22Rv1 (cell line): ENCODE measurements around the gene EYA2.

Experiments
- H3K27ac ChIP-seq: fragments of 450-650 bp; 2 replicates; pipeline ENCODE4 v1.5.1; 2017
- ZFX ChIP-seq: fragments of 450-650 bp; IDR thresholded peaks from 2 replicates; pipeline ENCODE4 v1.6.1; 2017; ENCODE audit warnings: antibody characterized with exemption, borderline replicate concordance
- TF ChIP-seq, protein P1 (sequence below): fragments of 450-650 bp; IDR thresholded peaks from 2 replicates; pipeline ENCODE4 v1.5.1; 2017; ENCODE audit warnings: mild to moderate bottlenecking

Gene EYA2

DNA sequence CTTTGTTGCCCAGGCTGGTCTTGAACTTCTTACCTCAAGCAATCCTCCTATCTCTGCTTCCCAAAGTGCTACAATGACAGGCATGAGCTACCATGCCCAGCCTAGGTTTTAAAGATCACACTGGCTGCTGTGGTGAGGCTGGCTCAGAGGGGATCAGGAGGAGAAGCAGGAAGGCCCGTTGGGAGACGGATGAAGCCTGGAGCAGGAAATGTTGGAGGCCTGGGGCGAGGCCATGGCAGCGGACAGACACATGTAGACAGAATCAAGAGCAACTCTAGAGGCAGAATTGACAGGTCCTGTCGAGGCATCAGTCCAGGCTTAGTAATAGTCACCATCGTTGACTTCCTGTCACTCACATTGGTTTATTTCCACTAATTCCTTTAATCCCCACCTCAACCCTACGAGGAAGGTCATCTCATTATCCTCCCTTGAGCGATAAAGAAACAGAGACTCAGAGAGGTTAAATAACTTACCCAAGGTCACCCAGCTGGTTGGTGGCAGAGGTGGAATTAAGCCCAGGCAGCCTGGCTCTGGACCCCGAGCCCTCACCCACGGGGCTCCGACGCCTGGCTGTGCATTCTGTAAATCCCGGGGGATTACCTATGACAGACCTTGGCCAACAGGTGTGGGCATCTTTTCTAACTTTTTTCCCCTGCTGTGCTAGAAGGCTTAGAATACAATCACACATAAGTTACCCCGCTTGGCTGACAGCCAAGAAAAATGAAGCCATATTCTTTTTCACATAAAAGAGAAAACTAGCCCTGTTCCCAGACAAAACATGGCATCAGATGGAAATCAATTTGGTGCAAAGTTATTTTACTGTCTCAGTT is 113.4 kb downstream of the EYA2 start:
- H3K27ac ChIP-seq, result no peak overlapping the region
- TF ChIP-seq, protein P1, sequence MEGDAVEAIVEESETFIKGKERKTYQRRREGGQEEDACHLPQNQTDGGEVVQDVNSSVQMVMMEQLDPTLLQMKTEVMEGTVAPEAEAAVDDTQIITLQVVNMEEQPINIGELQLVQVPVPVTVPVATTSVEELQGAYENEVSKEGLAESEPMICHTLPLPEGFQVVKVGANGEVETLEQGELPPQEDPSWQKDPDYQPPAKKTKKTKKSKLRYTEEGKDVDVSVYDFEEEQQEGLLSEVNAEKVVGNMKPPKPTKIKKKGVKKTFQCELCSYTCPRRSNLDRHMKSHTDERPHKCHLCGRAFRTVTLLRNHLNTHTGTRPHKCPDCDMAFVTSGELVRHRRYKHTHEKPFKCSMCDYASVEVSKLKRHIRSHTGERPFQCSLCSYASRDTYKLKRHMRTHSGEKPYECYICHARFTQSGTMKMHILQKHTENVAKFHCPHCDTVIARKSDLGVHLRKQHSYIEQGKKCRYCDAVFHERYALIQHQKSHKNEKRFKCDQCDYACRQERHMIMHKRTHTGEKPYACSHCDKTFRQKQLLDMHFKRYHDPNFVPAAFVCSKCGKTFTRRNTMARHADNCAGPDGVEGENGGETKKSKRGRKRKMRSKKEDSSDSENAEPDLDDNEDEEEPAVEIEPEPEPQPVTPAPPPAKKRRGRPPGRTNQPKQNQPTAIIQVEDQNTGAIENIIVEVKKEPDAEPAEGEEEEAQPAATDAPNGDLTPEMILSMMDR, result no peak
- TF ChIP-seq ZFX, result no peak

DNA sequence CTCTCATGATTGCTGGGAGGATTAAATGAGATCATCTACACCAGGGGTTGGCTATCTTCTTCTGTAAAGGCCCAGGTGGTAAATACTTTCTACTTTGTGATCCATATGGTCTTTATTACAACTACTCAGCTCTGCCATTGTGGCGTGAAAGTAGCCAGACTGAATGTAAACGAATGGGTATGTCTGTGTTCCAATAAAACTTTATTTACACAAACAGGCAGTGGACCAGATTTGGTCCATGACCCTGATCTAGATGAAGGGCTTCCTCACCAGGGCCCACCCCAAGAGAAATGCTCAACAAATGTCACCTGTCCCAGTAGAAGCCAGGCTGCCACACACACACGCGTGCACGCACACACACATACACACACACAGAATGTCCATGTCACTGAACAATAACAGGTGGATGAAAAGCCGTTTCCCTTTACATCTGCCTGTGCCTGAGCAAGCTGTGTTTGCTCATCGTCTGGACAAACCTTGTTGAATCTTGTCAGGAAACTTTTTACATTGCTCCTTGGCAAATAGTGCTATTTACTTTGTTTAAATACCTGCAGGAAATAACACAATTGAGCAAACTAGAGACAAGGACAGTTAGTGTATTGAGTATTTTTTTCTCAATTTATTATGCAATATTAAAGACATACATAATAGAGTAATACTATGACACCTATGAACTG is 114.3 kb downstream of the EYA2 start:
- H3K27ac ChIP-seq, result no peak overlapping the region
- no peak for TF ChIP-seq ZFX
- TF ChIP-seq, protein P1, result no peak

DNA sequence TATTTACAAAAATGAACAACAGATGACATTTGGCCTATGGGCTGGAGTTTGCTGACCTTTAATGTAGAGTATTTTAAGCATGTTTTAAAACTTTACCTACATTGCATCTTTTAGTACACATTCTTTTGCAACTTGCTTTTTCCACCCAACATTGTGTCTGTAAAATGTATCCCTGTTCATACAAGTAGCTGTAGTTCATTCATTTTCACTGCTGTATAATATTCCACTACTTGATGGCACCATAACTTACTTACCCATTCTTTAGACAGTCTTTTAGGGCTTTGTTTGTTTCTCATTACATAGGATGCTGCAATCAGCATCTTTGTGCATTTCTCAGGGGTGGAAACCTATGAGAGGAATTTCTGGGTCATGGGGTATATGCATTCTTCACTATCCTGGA is 115.1 kb downstream of the EYA2 start:
- no peak for TF ChIP-seq ZFX
- TF ChIP-seq, protein P1, result no peak
- no peak overlapping the region for H3K27ac ChIP-seq

DNA sequence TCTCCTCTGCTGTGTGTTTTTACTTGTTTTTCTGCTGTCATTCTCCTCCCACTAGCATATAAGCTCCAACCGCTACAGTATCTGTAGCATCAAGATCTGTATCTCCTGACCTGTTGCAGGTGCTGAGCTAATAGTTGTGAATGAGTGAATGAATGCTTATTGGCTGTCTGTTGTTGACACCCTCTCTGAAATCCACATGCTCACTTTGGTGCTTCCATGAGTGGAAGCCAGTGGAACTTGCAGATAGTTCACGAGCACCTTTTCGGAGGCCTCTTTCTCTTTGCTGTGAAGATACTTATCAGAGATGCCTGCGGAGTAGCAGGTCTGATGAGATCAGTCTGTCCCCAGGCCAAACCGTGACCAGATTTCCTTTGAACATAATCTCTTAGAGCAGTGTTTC is 117.3 kb downstream of the EYA2 start:
- no peak overlapping the region for H3K27ac ChIP-seq

DNA sequence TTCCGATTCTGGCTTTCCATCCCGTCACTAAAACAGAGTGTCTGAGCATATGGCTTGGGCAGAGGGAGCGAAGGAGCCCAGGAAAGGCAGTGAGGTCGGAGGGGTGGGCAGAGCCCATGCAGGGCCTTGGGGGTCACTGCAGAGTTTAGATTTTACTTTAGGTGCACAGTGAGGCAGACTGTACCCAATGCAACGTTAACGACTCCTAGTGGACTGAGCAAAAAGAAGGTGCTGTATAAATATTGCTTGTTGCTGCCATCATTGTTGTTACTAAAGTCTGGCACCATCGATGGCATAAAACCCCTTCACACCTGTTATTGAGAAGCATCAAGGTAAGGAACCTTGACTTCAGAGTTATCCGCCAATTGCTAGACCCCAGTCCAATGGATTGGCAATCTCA is 119.0 kb downstream of the EYA2 start:
- TF ChIP-seq, protein P1, result 0 out of 2 replicates have a peak, but pooled peaks have one; percentile 7
- no peak for TF ChIP-seq ZFX
- H3K27ac ChIP-seq, result no peak overlapping the region

More for the DNA sequence above, 117.3 kb downstream of the EYA2 start:
- TF ChIP-seq, protein P1, result no peak
- TF ChIP-seq ZFX, result no peak

DNA sequence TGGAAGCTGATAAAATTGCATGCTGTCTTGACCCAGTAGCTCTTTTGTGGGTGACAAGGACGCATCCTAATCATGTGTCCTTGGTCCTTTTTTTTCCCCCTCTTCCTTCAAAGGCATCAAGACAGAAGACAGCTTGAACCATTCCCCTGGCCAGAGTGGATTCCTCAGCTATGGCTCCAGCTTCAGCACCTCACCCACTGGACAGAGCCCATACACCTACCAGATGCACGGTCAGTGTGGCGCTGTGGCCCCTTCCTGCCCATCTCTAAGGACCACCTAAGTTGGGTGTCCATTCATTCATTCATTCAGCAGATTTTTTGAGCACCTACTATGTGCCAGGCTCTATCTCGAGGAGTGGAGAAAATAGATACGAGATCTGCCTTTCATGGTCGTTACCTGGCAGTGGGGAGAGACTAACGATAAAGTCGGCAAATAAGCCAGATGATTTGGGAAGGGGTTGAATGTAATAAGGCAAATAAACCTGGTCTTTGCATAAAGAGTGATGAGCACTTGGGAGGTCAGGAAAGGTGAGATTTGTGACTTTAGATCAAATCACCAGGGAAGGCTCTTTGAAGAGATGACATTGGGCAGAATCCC is 121.5 kb downstream of the EYA2 start:
- no peak for TF ChIP-seq ZFX
- TF ChIP-seq, protein P1, result no peak
- H3K27ac ChIP-seq, result no peak overlapping the region
